Measurements from ENCODE around the gene IL25.

DNA sequence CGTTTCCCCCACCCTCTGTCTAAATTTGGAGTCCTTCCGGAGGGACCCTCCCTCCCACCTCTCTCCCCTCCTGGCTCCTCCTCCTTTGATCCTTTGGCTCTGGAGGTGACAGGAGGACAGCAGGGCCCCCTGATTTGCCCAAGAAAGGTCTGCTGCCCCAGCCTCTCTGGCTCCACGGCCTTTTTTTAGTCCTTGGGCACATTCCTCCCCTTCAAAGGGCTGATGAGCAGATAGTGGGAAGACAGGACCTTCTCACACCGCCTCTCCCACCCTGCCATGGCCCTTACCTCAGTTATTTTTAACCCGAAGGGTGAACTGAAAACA lies 35.7 kb downstream of the IL25 start:
- TF ChIP-seq POLR2A (IDR thresholded peaks at IDR 0.05; ENCODE audit: low read depth, low read length) = no peak
- TF ChIP-seq POLR2AphosphoS5 (IDR thresholded peaks at IDR 0.05; ENCODE audit: low read depth, low read length) = no peak
